GM12865 (cell line): ENCODE results near the gene BSDC1.
"Not testable (repeated sequence)": the region's sequence is repeated elsewhere in the genome, so short reads cannot be mapped to it uniquely, and the experiment has no call there.

Source experiments
- DNase-seq: peaks from one replicate; pipeline ENCODE4 v3.0.0; 2010; ENCODE audit warnings: low read depth
- H3K4me3 ChIP-seq: 2 replicates; pipeline ENCODE4 v1.5.1; 2011; ENCODE audit warnings: mild to moderate bottlenecking, low read depth, low read length, control low read depth
- CTCF ChIP-seq: IDR thresholded peaks from 2 replicates; pipeline ENCODE4 v1.5.1; 2011; ENCODE audit warnings: low read length, control low read depth, low read depth, inconsistent platforms; ENCODE audit not compliant: insufficient read depth; ENCODE audit errors: missing control alignments

BSDC1 gene

GRCh38 chr1:32357614-32358013, 36.6 kb downstream of the BSDC1 start:
- no peak overlapping the region for H3K4me3 ChIP-seq
- DNase-seq, result no peak
- no peak for TF ChIP-seq CTCF

GRCh38 chr1:32356478-32356877, 37.8 kb downstream of the BSDC1 start:
- H3K4me3 ChIP-seq, result no peak overlapping the region
- no peak for TF ChIP-seq CTCF
- DNase-seq, result no peak

- H3K4me3 ChIP-seq, DNase-seq: not testable (repeated sequence)
These were observed 38.5 kb downstream of the BSDC1 start for GRCh38 chr1:32355778-32356177.

- no peak overlapping the region for H3K4me3 ChIP-seq
- TF ChIP-seq CTCF, result no peak
- DNase-seq, result no peak
These were observed 40.2 kb downstream of the BSDC1 start for GRCh38 chr1:32353886-32354570.

- no peak for DNase-seq
- H3K4me3 ChIP-seq, result no peak overlapping the region
- TF ChIP-seq CTCF, result no peak
These were observed 40.8 kb downstream of the BSDC1 start for GRCh38 chr1:32353431-32353830.

- H3K4me3 ChIP-seq, result no peak overlapping the region
- DNase-seq, result no peak
These were observed 41.3 kb downstream of the BSDC1 start for GRCh38 chr1:32352831-32353383.

GRCh38 chr1:32352239-32352745, 41.9 kb downstream of the BSDC1 start:
- no peak for TF ChIP-seq CTCF
- H3K4me3 ChIP-seq, result peak overlapping the region; percentile 52
- DNase-seq, result no peak

More at GRCh38 chr1:32352831-32353383, 41.3 kb downstream of the BSDC1 start:
- no peak for TF ChIP-seq CTCF
